Measurements from ENCODE around the gene IL13RA1.
"Not testable (repeated sequence)": the region's sequence is repeated elsewhere in the genome, so short reads cannot be mapped to it uniquely, and the experiment has no call there.

IL13RA1 gene

DNA sequence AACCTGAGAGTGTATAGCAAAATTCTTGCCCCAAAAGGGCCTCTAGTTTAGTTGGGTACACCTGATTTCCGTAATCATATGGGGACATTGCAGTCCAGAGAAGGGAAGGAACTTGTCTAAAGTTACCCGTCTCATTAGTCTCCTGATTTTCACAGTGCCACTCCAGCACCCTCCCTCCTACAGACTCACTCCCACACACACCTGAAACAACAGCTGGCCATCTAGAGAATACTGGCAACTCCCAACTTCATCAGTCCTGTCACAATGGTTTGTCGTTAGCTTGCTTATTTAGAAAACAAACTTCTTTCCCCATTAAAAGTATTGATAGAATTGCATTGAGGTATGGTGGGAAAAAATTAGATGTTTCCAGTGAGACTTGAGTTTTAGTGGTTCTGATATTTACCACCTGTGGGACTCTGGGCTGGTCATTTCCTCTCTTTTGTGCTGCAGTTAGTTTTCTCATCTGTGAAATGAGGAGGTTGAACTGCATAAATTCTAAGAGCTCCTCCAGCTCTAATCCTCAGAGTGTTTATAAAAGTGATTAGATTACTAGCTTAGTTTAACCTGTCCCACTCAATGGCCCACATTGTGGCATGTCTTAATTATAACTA lies 1.7 kb downstream of the IL13RA1 start:
- TF ChIP-seq ZNF70 (CRISPR knock-in tag; IDR thresholded peaks at IDR 0.05) (no peak), PPARA (CRISPR knock-in tag; IDR thresholded peaks at IDR 0.05; ENCODE audit: borderline replicate concordance) (no peak), ARNTL (CRISPR knock-in tag; IDR thresholded peaks at IDR 0.05; ENCODE audit: borderline replicate concordance, low read depth) (no peak), TCF4 (CRISPR knock-in tag; IDR thresholded peaks at IDR 0.05; ENCODE audit: borderline replicate concordance) (no peak), ESRRG (CRISPR knock-in tag; IDR thresholded peaks at IDR 0.05) (no peak), ZNF8 (CRISPR knock-in tag; IDR thresholded peaks at IDR 0.05) (no peak), ZFP3 (CRISPR knock-in tag; IDR thresholded peaks at IDR 0.05) (no peak), BACH2 (CRISPR knock-in tag; IDR thresholded peaks at IDR 0.05; ENCODE audit: borderline replicate concordance) (no peak), ZFP30 (CRISPR knock-in tag; IDR thresholded peaks at IDR 0.05) (no peak), CSRNP3 (CRISPR knock-in tag; IDR thresholded peaks at IDR 0.05) (no peak), GLIS3 (CRISPR knock-in tag; IDR thresholded peaks at IDR 0.05) (no peak), SNAI2 (CRISPR knock-in tag; IDR thresholded peaks at IDR 0.05) (no peak), PATZ1 (CRISPR knock-in tag; IDR thresholded peaks at IDR 0.05; ENCODE audit: borderline replicate concordance) (no peak), RARB (CRISPR knock-in tag; IDR thresholded peaks at IDR 0.05) (no peak), CSDC2 (CRISPR knock-in tag; IDR thresholded peaks at IDR 0.05) (no peak), ZC3H10 (CRISPR knock-in tag; IDR thresholded peaks at IDR 0.05) (no peak), OSR1 (CRISPR knock-in tag; IDR thresholded peaks at IDR 0.05) (no peak)
- TF ChIP-seq, protein P1, sequence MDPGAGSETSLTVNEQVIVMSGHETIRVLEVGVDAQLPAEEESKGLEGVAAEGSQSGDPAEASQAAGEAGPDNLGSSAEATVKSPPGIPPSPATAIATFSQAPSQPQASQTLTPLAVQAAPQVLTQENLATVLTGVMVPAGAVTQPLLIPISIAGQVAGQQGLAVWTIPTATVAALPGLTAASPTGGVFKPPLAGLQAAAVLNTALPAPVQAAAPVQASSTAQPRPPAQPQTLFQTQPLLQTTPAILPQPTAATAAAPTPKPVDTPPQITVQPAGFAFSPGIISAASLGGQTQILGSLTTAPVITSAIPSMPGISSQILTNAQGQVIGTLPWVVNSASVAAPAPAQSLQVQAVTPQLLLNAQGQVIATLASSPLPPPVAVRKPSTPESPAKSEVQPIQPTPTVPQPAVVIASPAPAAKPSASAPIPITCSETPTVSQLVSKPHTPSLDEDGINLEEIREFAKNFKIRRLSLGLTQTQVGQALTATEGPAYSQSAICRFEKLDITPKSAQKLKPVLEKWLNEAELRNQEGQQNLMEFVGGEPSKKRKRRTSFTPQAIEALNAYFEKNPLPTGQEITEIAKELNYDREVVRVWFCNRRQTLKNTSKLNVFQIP (CRISPR knock-in tag; IDR thresholded peaks at IDR 0.05; ENCODE audit: borderline replicate concordance, low read depth): no peak
- TF ChIP-seq, protein P2, sequence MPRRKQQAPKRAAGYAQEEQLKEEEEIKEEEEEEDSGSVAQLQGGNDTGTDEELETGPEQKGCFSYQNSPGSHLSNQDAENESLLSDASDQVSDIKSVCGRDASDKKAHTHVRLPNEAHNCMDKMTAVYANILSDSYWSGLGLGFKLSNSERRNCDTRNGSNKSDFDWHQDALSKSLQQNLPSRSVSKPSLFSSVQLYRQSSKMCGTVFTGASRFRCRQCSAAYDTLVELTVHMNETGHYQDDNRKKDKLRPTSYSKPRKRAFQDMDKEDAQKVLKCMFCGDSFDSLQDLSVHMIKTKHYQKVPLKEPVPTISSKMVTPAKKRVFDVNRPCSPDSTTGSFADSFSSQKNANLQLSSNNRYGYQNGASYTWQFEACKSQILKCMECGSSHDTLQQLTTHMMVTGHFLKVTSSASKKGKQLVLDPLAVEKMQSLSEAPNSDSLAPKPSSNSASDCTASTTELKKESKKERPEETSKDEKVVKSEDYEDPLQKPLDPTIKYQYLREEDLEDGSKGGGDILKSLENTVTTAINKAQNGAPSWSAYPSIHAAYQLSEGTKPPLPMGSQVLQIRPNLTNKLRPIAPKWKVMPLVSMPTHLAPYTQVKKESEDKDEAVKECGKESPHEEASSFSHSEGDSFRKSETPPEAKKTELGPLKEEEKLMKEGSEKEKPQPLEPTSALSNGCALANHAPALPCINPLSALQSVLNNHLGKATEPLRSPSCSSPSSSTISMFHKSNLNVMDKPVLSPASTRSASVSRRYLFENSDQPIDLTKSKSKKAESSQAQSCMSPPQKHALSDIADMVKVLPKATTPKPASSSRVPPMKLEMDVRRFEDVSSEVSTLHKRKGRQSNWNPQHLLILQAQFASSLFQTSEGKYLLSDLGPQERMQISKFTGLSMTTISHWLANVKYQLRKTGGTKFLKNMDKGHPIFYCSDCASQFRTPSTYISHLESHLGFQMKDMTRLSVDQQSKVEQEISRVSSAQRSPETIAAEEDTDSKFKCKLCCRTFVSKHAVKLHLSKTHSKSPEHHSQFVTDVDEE (CRISPR knock-in tag; IDR thresholded peaks at IDR 0.05): no peak
- ATAC-seq: no peak

DNA sequence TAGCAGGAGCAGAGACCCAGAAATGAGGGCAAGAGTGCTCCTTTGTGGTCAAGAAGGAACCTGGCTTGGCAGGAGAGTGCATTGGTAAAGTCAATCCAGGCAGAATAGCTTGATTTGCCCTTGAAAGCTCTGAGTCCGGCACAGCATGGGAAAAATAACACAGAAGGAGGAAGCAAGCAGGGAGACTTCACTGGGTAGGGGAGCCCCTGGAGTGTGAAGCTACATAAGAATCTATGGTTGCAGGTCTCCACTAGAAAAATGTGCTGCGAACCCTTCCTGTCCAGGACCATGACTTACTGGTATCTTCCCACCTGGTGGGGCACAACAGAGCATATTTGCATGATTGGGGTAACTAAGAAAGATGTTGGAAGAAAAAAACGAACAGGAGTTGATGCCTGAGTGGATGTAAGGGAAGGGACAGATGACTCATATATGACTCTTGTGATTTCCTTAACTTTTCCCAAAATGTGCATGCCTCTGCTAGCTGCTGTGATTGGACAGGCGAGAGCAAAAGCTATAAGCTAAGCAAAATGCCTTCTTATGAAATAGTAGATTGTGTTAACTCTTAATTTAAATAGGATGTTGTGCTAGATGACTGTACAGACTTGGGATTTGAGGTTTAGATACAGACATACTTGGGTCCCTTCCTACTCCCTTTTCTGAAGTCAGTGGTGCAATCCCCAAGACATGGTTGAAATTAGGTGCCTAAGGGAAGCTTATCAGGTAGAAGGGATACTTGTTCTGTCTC lies 3.3 kb downstream of the IL13RA1 start:
- no peak for TF ChIP-seq PATZ1 (CRISPR knock-in tag; IDR thresholded peaks at IDR 0.05; ENCODE audit: borderline replicate concordance)
- no peak for ATAC-seq

GRCh38 chrX:118732551-118732950 lies 5.1 kb downstream of the IL13RA1 start:
- ATAC-seq: not testable (repeated sequence)

All from SK-N-SH treated with all-trans-retinoic acid at 6 μM for 48 hours (cell line).